Endothelial cell of hepatic sinusoid (primary cell): ENCODE measurements around the gene S100A12.

Source experiments
- in situ Hi-C: cut with HindIII; loops from 2 replicates; pipeline ENCODE4 v1.10.0; 2017; ENCODE audit warnings: low sequenced_read_pairs

Gene S100A12

DNA sequence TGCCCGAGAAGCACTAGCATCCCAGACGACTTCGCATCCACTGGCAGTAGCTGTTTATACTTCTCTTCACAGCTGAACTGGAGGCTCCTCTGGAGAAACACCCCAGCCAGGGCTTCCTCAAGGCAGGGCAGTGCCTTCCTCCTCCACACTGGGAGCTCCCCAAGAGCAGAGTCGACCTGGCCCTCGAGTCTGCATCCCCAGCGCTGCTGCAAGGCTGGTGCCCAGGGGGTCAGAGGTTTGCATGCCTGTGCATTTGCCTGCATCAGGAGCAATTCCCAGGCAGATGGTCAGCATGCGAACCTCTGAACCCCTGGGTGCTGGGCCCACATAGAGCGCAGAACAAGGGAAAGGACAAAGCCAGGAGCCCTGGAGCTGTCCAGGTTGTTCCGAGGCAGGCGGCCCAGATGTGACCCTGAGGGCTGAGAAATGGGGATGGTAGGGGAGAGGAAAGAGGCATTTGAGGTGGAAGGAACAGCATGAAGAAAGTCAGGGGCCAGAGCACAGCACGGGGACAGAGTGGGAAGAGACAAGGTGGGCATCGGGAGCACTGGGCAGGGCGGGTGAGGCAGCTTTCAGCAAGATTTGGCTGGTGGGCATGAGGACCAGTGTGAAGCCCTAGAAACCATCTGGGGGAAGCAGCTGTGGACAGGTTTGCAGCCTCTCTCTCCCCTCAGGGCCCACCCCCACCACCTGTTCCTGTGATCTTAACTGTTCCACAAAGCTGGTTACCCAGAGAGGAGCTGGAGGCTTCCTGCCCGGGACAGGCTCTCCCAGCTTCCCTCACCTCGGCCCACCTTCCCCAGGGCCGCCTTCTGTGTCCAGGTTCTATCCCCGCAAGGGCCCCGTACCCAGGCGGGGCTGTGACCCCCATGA, 21.9 kb upstream of the S100A12 start:
- in situ Hi-C loops: no loop called here

DNA sequence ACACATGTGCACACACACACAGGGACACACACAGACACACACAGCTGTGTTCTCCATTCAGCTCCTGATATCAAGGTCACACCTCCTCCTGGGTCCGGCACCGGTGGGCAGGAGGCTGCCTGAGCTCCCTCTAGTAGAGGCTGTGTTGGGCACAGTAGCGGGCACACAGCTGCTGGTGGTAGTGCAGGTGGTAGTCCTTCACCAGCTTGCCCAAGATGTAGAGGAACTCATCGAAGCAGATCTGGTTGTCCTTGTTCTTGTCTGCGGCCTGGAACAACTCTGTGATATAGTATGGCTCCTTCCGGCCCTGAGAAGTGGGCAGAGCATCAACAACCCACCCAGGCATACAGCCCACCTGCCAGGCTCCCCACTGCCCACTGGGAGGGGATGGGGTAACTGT, 21.0 kb upstream of the S100A12 start:
- in situ Hi-C loops: no loop called here

DNA sequence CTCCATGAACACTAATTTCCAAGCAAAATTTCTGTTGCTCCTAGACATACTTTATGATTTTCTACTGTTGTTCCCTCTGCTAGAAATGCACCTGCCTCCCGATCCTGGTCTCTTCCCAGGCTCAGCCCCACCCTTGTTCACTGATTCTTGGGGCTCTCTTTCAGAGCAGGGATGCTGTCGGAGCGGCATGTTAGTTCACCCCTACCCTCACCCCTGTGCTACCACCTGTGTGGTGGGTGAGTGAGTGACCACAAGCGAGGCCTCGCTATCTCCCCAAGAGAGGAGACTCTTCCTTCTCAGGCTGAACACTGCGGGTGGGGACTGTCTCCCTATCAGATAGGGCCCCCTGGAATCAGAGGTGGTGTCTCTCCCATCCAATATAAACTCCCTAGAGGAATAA, 20.4 kb upstream of the S100A12 start:
- in situ Hi-C loops: no loop called here

DNA sequence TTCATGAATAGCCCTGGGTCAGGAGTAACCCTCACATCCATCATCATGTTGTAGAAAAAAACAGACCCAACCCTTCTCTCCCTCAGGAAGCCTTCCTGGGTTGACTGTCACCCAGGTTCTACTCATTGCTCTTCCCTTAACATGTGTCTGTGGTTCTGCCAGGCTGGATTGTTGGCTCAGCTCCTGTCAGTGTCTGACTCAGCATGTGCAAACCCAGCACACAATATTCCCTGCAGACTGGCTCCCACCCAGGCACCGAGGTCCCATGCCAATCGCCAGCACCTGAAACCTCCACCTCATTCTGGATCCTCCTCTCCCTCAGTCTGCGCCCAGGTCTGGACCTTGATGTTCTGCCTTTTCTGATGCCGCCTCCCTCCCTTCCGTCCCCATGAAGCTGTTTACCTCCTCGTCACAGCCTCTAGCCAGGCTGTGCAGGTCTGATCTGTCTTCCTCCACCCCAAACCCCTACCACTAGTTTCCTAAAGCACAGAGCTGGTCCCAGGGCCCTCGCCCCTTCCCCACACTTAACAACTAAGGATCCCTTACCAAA, 19.8 kb upstream of the S100A12 start:
- in situ Hi-C loops: no loop called here

DNA sequence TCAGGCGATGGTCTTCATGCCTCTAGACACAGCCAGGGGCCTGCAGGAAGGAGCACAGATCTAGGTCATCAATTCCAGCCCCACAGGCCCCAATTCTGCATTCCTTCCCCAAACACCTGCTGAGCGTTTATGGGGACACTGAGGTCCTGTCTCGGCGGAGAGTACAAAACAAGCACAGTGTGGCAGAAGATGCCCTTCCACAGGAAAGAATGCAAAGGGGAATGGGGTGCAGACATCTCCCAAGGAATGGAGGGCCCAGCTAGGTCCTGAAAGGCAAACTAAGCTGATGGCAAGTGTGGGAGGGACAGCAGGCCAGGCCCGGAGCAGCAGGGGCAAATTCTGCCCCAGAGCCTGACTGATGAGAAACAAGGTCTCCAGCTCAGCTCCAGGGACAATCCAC, 19.0 kb upstream of the S100A12 start:
- in situ Hi-C loops: no loop called here

DNA sequence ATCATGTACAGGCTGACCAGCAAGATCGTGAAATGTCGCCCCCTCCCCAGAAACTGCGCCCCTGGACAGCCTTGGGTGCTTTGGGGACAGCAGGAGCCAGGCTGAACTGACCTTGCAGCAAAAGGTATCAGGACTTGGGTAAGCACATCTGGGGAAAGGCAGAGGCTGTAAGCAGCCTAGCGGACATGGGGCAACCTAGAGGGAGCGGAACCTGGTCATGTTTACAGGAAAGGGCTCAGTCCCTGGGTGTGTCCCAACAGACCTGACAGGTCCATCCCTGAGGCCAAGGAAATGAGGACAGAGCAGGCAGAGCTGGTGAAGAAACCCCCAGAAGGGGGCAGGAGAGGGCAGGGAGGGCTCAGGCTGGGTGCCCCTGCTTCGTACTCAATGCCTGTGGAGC, 18.5 kb upstream of the S100A12 start:
- in situ Hi-C loops: no loop called here

DNA sequence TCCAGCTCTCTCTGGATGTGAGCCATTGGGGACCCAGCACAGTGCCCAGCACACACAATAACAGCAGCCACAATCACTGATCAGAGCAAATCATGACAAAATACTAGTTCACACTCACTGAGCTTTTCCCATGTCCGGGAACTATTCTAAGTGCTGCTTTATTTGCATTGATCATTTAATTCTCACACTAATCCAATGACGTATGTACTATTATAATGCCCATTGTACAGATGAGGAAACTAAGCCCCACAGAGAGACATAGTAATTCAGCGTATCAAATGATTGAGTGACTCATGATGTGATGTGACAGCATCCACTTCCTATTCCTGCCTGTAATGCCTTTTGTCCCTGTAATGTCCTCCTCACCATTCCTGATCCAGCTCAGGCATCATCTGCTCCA, 17.4 kb upstream of the S100A12 start:
- in situ Hi-C loops: no loop called here

DNA sequence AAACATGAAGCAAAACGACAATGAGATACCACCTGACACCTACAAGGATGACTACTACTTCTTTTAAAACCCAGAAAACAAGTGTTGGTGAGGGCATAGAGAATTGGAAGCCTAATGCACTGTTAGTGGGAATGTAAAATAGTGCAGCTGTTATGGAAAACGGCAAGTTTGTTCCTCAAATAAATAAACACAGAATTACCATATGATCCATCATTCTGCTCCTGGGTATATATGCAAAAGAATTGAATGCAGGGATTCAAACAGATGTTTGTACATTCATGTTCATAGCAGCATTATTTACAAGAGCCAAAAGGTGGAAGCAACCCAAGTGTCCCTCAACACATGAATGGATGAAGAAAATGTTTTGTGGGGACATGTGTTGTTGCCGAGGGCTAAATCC, 16.8 kb upstream of the S100A12 start:
- in situ Hi-C loops: no loop called here

DNA sequence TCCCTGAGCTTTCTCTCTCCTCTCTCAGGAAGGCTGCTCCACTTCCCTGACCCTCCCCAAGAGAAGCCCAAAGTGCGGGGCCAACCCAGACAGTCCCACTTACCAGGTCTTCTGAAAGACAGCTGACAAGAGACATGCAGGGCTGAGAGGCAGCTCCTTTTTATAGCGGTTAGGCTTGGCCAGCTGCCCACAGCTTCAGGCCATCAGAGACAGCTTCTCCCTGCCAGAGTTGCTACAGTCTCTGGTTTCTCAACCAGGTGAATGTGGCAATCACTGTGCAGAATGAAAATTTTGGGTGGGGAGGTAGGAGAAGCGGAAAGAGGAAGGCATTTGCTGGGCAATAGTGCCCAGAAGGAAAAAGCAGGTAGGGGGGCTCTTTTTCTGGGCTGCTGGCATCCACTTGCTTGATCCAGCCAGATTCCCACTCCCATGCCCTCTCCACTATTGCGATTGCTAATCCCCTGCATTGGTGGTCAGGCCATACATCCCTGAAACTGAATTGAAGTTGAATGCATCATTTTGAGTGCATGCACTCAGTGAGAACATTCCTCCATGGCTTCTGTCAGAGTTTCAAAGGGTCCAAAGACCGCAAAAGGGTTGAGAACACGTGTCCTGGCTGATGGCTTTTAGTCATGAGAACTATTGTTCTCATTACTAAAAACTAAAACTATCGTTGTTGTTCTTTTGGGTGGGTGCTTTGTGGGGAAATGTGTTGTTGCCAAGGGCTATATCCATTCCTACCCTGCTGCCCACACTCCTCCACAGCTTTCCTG, 15.7 kb upstream of the S100A12 start, which contains the start of gene S100A8:
Gene S100A8 (minus strand): TSS at position 136 of the 773 bp plus-strand sequence. CDS start 538 bp downstream, outside the sequence.
- in situ Hi-C loops: no loop called here

DNA sequence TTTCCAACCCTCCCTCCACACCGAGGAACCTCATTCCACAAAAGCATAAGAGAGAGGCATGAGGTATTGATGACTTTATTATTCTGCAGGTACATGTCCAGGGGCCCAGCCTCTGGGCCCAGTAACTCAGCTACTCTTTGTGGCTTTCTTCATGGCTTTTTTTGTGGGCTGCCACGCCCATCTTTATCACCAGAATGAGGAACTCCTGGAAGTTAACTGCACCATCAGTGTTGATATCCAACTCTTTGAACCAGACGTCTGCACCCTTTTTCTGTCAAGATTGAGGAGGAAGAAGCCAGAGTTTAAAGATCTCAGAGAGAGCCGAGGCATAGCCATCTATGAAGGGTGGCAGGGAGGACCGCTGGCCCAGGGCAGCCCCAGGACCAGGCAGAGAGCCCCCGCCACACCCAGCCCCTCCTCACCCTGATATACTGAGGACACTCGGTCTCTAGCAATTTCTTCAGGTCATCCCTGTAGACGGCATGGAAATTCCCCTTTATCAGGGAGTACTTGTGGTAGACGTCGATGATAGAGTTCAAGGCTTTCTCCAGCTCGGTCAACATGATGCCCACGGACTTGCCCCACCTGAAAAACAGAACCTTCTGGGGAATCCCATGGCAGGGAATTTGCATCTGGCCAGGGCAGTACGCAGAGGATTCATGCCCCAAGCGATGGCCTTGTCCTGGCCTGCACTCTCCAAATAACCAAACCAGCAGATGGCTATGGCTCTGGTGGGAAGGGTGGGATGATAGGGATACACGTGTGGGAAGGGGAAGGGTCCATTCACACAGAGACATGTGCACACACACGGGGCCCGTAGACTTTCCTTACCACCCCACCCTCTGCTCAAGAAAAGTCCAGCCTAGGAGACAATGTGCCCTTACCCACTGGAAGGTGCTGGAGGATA, 14.8 kb upstream of the S100A12 start:
- in situ Hi-C loops: no loop called here

DNA sequence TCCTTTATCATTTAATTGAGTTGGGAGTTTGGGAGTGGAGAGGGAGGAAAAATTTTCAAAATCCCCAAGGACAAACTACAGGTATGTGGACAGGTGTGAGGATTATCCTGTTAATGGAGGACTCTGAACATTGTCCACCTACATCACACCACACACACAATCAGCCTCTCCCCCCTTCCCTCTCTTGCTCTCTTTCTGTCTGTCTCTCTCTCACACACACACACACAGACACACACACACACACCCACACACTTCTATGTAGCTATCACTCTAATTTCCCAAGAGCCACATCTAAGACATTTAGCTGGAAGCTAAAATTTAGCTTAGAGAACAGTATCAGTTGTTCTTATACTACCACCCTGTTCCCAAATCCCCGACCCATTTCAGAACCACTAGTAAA, 14.0 kb upstream of the S100A12 start:
- in situ Hi-C loops: no loop called here

DNA sequence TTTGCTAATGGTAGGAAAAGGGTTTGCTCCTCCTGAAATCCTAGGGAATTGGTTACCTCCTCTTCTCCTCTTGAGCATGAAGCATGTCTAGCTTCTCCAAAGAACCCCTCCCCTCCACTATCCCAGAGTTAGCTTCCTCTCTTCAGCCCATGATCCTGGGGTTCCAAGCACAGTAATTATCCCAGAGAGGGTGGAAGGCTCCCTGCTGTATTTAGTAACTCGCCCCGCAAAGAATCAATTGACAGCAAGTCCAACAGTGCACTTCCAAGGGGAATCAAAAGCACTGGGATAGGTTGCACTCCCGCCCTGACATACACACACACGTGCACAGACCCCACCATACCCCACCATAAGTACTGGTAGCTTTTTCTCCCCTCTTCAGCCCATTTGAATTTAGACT, 12.4 kb upstream of the S100A12 start:
- in situ Hi-C loops: no loop called here

DNA sequence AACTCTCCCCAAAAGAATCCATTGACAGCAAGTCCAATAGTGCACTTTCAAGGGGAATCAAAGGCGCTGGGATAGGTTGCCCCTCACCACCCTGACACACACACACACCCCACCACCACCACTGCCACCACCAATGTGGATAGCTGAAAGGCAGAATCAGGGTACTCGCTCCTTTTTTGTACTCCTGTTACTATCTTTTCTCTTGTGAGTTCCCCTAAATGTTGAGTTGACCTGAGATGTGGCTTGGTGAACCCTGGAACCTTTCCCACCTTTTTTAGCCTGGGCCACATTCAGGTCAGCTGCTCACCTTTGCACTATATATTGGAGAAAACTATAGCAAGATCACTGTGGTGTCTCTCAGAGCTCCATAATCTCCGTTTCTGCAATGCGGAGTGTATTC, 11.6 kb upstream of the S100A12 start:
- in situ Hi-C loops: no loop called here

DNA sequence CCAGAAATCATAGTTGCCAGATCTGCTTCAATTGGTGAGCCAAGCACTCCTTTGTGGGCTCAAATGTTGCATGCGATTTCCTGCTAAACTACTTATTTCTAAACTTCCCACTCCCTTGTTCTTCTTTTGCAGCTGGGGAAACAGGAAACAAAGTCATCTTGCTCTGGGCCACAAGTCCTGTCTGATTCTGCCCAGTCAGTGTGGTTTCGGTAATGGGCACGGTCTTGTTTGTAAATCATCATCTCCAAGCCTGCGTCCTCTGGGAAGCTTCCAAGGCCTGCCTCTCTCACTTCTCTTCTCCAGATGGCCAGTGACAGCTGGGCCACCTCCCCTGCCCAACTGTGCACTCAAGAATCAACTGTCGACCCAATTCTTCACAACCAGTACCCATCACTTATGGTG, 11.1 kb upstream of the S100A12 start:
- in situ Hi-C loops: no loop called here

DNA sequence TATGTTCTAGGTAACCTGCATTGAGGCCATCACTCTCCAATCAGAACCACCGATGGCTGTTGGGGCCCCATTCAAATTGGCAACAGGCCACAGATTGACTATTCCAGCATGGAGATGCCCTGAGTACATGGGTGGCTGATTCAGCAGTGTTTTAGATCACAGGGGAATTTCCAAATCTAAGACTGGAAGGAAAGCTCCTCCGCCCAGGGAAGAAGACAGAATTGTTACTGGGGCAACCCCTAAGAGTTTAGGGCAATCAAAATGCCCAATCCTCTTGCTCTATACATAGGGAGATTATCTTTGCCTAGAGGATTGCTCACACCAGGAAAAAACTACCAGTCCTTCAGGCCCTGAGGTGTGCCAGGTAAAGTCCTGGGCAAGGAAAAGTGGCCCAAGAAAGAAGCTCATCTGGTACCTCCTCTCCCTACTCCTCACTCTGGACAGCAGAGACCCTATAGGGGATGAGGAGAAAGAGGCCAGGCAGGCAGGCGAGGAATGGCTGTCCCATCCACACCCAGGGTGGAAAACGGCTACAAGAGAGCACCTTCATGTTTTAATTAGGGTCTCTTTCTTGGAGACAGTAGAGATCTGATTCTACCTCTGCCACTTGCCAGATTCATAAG, 9.6 kb upstream of the S100A12 start:
- in situ Hi-C loops: no loop called here

DNA sequence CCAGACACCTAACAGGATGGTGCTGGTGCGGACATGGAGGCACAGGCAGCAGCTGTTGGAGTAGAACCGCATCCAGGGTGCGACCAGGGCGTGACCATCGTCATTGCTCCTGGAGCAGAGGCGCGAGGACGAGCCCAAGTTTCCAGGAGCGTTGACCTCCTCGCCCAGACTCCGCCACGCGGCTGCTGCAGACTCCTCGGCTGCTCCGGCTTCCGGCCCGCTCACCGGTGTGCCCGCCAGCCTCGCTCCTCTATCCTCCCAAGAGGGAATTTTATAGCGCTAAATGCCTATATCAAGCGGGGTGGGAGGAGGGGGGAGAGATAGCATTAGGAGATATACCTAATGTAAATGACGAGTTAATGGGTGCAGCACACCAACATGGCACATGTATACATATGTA, 5.3 kb upstream of the S100A12 start:
- in situ Hi-C loops: no loop called here

DNA sequence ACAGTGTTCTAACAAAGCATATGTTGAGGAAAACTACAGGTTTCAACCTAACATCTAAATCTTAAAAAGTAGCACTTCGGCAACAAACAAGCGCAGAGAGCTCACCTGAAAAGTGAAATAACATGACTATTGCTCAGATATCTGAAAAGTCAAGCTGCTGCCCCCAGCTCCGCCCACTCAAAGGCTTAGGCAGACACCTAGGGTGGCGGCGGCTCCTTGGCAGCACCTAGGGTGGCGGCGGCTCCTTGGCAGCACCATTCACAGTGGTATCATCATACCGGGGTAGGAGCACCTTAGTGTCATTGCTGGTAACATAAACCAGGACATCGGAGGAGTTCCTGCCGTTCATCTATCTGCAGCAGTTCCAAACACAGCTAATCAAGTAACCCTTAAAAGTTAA, 4.2 kb upstream of the S100A12 start:
- in situ Hi-C loops: loop anchor here (5.0 kb wide), 1 partner anchor 88 kb away; no protein-coding TSS in a partner anchor

DNA sequence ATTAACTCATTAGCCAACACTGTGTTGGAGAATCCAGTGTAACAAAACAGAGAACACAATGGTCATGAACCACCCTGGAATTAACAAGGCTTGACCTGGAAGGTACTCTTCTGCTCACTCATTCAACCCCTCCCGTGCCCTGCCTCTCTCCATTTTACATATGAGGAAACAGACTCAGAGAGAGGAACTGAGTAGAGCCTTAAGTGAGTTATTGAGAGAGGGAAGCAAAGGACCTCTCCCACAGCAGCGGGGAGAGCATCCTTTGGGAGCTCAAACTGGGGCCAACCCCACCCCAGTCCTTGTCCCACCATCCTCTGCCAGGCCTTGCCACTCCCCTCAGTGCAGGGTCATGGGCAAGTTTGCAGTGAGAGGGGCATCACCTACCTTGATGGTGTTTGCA, 1.4 kb downstream of the S100A12 start:
- in situ Hi-C loops: loop anchor here (25.0 kb wide), 1 partner anchor 388 kb away; no protein-coding TSS in a partner anchor

DNA sequence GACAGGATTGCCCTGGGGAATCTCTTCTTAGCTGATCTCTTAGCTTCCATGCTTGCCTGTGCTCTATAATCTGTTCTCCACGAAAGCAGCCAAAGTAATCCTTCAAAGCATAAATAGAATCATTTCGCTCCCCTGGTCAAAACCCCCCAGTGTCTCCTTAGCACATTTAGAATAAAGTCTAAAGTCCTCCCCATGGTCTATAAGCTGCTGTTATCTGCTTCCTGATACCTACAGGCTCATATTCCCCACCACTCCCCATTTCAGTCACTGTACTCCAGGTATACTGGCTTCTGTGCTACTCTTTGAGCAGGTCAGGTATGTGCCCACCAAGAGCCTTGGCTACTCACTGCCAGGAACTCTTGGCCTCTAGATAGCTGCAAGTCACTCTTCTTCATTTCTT, 2.9 kb downstream of the S100A12 start:
- in situ Hi-C loops: loop anchor here (25.0 kb wide), 1 partner anchor 390 kb away; no protein-coding TSS in a partner anchor

DNA sequence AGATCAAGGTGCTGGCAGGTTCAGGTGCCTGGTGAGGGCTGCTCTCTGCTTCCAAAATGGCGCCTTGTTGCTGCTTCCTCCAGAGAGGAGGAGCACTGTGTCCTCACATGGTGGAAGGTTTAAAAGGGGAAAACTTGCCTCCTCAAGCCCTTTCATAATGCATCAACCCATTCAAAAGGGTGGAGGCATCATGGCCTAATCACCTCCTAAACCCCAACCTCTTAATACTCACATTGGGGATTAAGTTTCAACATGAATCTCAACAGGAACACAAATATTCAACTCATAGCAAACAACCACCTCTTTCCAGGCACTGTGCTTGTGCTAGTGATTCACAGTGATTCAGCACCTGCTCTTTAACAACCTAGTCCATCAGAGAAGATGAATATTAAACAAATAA, 4.2 kb downstream of the S100A12 start:
- in situ Hi-C loops: loop anchor here (25.0 kb wide), 1 partner anchor 391 kb away; no protein-coding TSS in a partner anchor
